ENCODE data around the gene GZMM.
A peak's percentile ranks its signal among the peaks of the same experiment; 100 is the strongest.

GZMM gene

GRCh38 chr19:589693-590395 is 46.0 kb downstream of the GZMM start, which contains the start of gene HCN2:
HCN2 (plus strand) TSS chr19:589881; CDS start chr19:589946, 65 bp downstream.
- peak within 1 kb of the TSS; percentile 35; the same call in 1 of the 2 replicates for H3K27ac ChIP-seq (ENCODE audit: extremely low read depth, low read depth, low read length)
- H3K36me3 ChIP-seq (ENCODE audit: control insufficient read depth in 2 of 2, insufficient read depth in 1 of 2, low read length in 2 of 2), result no peaks in the 10 kb centered on the region
- no peaks in the 10 kb centered on the region for H3K9me3 ChIP-seq (ENCODE audit: control insufficient read depth, insufficient read depth, low read depth, low read length)
- peak within 1 kb of the TSS; percentile 24 for H3K4me3 ChIP-seq (ENCODE audit: low read depth, low read length)
- peaks cover 7% of the 10 kb centered on the region; the same call in 1 of the 2 replicates for H3K4me1 ChIP-seq (ENCODE audit: control insufficient read depth, insufficient read depth, low read length)
- ChIA-PET POLR2A (no interaction called here), CTCF (no interaction called here)
- no peak for TF ChIP-seq ZNF776 (tag by site-specific recombination; IDR thresholded peaks at IDR 0.05; ENCODE audit: borderline replicate concordance)
- TF ChIP-seq ZSCAN16 (tag by site-specific recombination; IDR thresholded peaks at IDR 0.05), result no peak
- no peak for TF ChIP-seq ZNF146 (tag by site-specific recombination; IDR thresholded peaks at IDR 0.05)
- no peak for TF ChIP-seq SALL2 (tag by site-specific recombination; IDR thresholded peaks at IDR 0.05; ENCODE audit: borderline replicate concordance)
- no peak for TF ChIP-seq ZNF704 (tag by site-specific recombination; IDR thresholded peaks at IDR 0.05)
- no peak for TF ChIP-seq SP3 (tag by site-specific recombination; IDR thresholded peaks at IDR 0.05)
- no peak for TF ChIP-seq ZBTB1 (tag by site-specific recombination; IDR thresholded peaks at IDR 0.05)

GRCh38 chr19:590396-590745 is 46.5 kb downstream of the GZMM start:
- peak; percentile 36; the same call in 1 of the 2 replicates for TF ChIP-seq SCRT2 (tag by site-specific recombination; IDR thresholded peaks at IDR 0.05)
- TF ChIP-seq SP2 (tag by site-specific recombination; IDR thresholded peaks at IDR 0.05), result peak; percentile 59
- TF ChIP-seq ZBTB26 (tag by site-specific recombination; optimal IDR thresholded peaks at IDR 0.05), result peak; percentile 51
- TF ChIP-seq ZSCAN5A (tag by site-specific recombination; IDR thresholded peaks at IDR 0.05), result no peak

GRCh38 chr19:590750-591098 is 46.9 kb downstream of the GZMM start:
- H3K9me3 ChIP-seq (ENCODE audit: control insufficient read depth, insufficient read depth, low read depth, low read length), result no peaks in the 10 kb centered on the region
- TF ChIP-seq KLF8 (tag by site-specific recombination; IDR thresholded peaks at IDR 0.05) (0 out of 2 replicates have a peak, but pooled peaks have one; percentile 21), ZNF114 (tag by site-specific recombination; IDR thresholded peaks at IDR 0.05) (no peak)
- H3K36me3 ChIP-seq (ENCODE audit: control insufficient read depth in 2 of 2, insufficient read depth in 1 of 2, low read length in 2 of 2), result no peaks in the 10 kb centered on the region
- CTCF ChIA-PET, result no interaction called here
- H3K4me1 ChIP-seq (ENCODE audit: control insufficient read depth, insufficient read depth, low read length), result peaks cover 7% of the 10 kb centered on the region; the same call in 1 of the 2 replicates
- POLR2A ChIA-PET, result no interaction called here
- H3K4me3 ChIP-seq (ENCODE audit: low read depth, low read length), result peak overlapping the region; percentile 24
- H3K27ac ChIP-seq (ENCODE audit: extremely low read depth, low read depth, low read length), result no peak overlapping the region; the same call in 1 of the 2 replicates

More at GRCh38 chr19:590396-590745, 46.5 kb downstream of the GZMM start:
- Histone ChIP-seq H3K9me3 (ENCODE audit: control insufficient read depth, insufficient read depth, low read depth, low read length) (no peaks in the 10 kb centered on the region), H3K36me3 (ENCODE audit: control insufficient read depth in 2 of 2, insufficient read depth in 1 of 2, low read length in 2 of 2) (no peaks in the 10 kb centered on the region), H3K4me1 (ENCODE audit: control insufficient read depth, insufficient read depth, low read length) (peaks cover 7% of the 10 kb centered on the region; the same call in 1 of the 2 replicates), H3K27ac (ENCODE audit: extremely low read depth, low read depth, low read length) (no peak overlapping the region; the same call in 1 of the 2 replicates), H3K4me3 (ENCODE audit: low read depth, low read length) (peak overlapping the region; percentile 24)
- ChIA-PET CTCF (no interaction called here), POLR2A (no interaction called here)
